Keratinocyte (primary cell): ENCODE measurements around the gene PFDN5. TPM values are rescaled to one million over a fixed set of nuclear protein-coding genes. Genes with fewer than 3 reads are reported as not detected.

Source experiments
- DNase-seq: peaks from one replicate; pipeline ENCODE4 v3.0.0-alpha.2; 2011; ENCODE audit warnings: low read depth, missing footprints, low spot score
- FAIRE-seq: peaks from 2 replicates; lab custom pipeline; 2011; peaks lifted over from hg19 to GRCh38; lab: Jason Lieb, UNC
- H2AFZ ChIP-seq: 2 replicates; pipeline ENCODE4 v1.6.0; 2012; ENCODE audit warnings: low read length, control low read depth, inconsistent platforms; ENCODE audit not compliant: control insufficient read depth
- H3K27ac ChIP-seq: 2 replicates; pipeline ENCODE4 v1.5.1; 2011; ENCODE audit warnings: low read length; ENCODE audit not compliant: control insufficient read depth, insufficient read depth
- H3K27me3 ChIP-seq: 3 replicates; pipeline ENCODE4 v1.6.0; 2011; ENCODE audit warnings: low read length; ENCODE audit not compliant: control insufficient read depth, insufficient read depth; ENCODE audit errors: extremely low read depth
- H3K36me3 ChIP-seq, 2 experiments: 2 replicates in 1 of 2; 3 replicates in 1 of 2; pipeline ENCODE4 v1.5.1; 2011; ENCODE audit warnings: low read length in 2 of 2, mild to moderate bottlenecking in 1 of 2; ENCODE audit not compliant: control insufficient read depth in 2 of 2, insufficient read depth in 2 of 2; ENCODE audit errors: extremely low read depth in 1 of 2
- H3K4me1 ChIP-seq: 3 replicates; pipeline ENCODE4 v1.5.1; 2011; ENCODE audit warnings: low read length; ENCODE audit not compliant: control insufficient read depth, insufficient read depth; ENCODE audit errors: extremely low read depth
- H3K4me2 ChIP-seq: 3 replicates; pipeline ENCODE4 v1.6.0; 2011; ENCODE audit warnings: low read depth, low read length; ENCODE audit not compliant: control insufficient read depth, insufficient read depth; ENCODE audit errors: extremely low read depth
- H3K4me3 ChIP-seq, 3 experiments: fragments of 200-600 bp in 1 of 3; sonication (generic) in 1 of 3; 2 replicates in 2 of 3; 3 replicates in 1 of 3; pipeline ENCODE4 v1.5.1; 2011 to 2016; ENCODE audit warnings: low read length in 3 of 3, mild to moderate bottlenecking in 3 of 3, control low read depth in 2 of 3, inconsistent platforms in 1 of 3, low read depth in 1 of 3, mixed read lengths in 1 of 3, mixed run types in 1 of 3, moderate library complexity in 1 of 3; ENCODE audit not compliant: control insufficient read depth in 2 of 3, insufficient read depth in 2 of 3; ENCODE audit errors: extremely low read depth in 1 of 3
- H3K79me2 ChIP-seq: 2 replicates; pipeline ENCODE4 v1.6.0; 2012; ENCODE audit warnings: low read length; ENCODE audit not compliant: control insufficient read depth, insufficient read depth
- H3K9ac ChIP-seq: 3 replicates; pipeline ENCODE4 v1.6.0; 2011; ENCODE audit warnings: low read length; ENCODE audit not compliant: control insufficient read depth, insufficient read depth; ENCODE audit errors: extremely low read depth
- H3K9me1 ChIP-seq: 3 replicates; pipeline ENCODE4 v1.6.0; 2011; ENCODE audit warnings: low read length; ENCODE audit not compliant: control insufficient read depth, insufficient read depth; ENCODE audit errors: extremely low read depth
- H3K9me3 ChIP-seq: 2 replicates; pipeline ENCODE4 v1.5.1; 2012; ENCODE audit warnings: low read depth, low read length; ENCODE audit not compliant: control insufficient read depth
- H4K20me1 ChIP-seq: 3 replicates; pipeline ENCODE4 v1.6.0; 2011; ENCODE audit warnings: low read length; ENCODE audit not compliant: control insufficient read depth, insufficient read depth; ENCODE audit errors: extremely low read depth
- EZH2 ChIP-seq: IDR thresholded peaks from one replicate; pipeline ENCODE4 v1.6.1; 2012; ENCODE audit warnings: inconsistent platforms, mild to moderate bottlenecking, low read length, moderate library complexity
- dilution Hi-C: fragments of 300-500 bp; cut with MboI; formaldehyde crosslinking; loops from one replicate; pipeline ENCODE4 v1.7.0; 2020; ENCODE audit warnings: low sequenced_read_pairs; ENCODE audit not compliant: extremely low pct_ligation_motif_present
- polyA plus RNA-seq, 5 experiments: library from polyadenylated mRNA; depleted of rRNA in 3 of 5; stranded (reverse) in 3 of 5; stranded (forward) in 1 of 5; unstranded in 1 of 5; fragments of >200 nt; gene quantifications; 1 replicate in 1 of 5; 2 replicates in 3 of 5; 3 replicates in 1 of 5; pipeline versions ENCODE4 v1.2.1 to v1.2.3, GENCODE V29; 2011 to 2012; ENCODE audit warnings: missing spikeins in 2 of 5, low read depth in 1 of 5, low replicate concordance in 1 of 5
- TF ChIP-seq, protein P1 (sequence below), 3 experiments: IDR thresholded peaks in 1 of 3; conservative IDR thresholded peaks in 1 of 3; optimal IDR thresholded peaks in 1 of 3; 2 replicates in 2 of 3; 3 replicates in 1 of 3; pipeline versions ENCODE3 to v1.5.1; 2011; ENCODE audit warnings: low read length in 3 of 3, mild to moderate bottlenecking in 3 of 3, moderate library complexity in 2 of 3, control low read depth in 1 of 3, inconsistent platforms in 1 of 3; ENCODE audit not compliant: insufficient read depth in 2 of 3; ENCODE audit errors: extremely low read depth in 1 of 3

PFDN5 gene
- polyA plus RNA-seq, 1 donor (not counting 4 experiments of a cell fraction or from before 2014, with no cell fraction given), result 659 TPM

GRCh38 chr12:53277981-53278380, 17.4 kb upstream of the PFDN5 start:
- Histone ChIP-seq H3K9me3 (no peaks in the 10 kb centered on the region), H2AFZ (no peak overlapping the region), H4K20me1 (no peaks in the 10 kb centered on the region), H3K36me3 (peaks cover 0 to 33% of the 10 kb centered on the region in 2 experiments), H3K4me1 (no peaks in the 10 kb centered on the region), H3K4me2 (no peak overlapping the region), H3K9me1 (no peaks in the 10 kb centered on the region), H3K4me3 (no peak overlapping the region), H3K27me3 (no peaks in the 10 kb centered on the region), H3K9ac (no peak overlapping the region), H3K79me2 (no peaks in the 10 kb centered on the region), H3K27ac (no peak overlapping the region)
- dilution Hi-C loops, result no loop called here
- DNase-seq, result no peak
- TF ChIP-seq, protein P1, sequence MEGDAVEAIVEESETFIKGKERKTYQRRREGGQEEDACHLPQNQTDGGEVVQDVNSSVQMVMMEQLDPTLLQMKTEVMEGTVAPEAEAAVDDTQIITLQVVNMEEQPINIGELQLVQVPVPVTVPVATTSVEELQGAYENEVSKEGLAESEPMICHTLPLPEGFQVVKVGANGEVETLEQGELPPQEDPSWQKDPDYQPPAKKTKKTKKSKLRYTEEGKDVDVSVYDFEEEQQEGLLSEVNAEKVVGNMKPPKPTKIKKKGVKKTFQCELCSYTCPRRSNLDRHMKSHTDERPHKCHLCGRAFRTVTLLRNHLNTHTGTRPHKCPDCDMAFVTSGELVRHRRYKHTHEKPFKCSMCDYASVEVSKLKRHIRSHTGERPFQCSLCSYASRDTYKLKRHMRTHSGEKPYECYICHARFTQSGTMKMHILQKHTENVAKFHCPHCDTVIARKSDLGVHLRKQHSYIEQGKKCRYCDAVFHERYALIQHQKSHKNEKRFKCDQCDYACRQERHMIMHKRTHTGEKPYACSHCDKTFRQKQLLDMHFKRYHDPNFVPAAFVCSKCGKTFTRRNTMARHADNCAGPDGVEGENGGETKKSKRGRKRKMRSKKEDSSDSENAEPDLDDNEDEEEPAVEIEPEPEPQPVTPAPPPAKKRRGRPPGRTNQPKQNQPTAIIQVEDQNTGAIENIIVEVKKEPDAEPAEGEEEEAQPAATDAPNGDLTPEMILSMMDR (optimal IDR thresholded peaks at IDR 0.05 in 1 of 3, IDR thresholded peaks at IDR 0.05 in 1 of 3, conservative IDR thresholded peaks at IDR 0.05 in 1 of 3; ENCODE audit: extremely low read depth in 1 of 3, insufficient read depth in 2 of 3, low read length in 3 of 3), result no peak
- TF ChIP-seq EZH2, result no peak
- FAIRE-seq, result no peak

DNA sequence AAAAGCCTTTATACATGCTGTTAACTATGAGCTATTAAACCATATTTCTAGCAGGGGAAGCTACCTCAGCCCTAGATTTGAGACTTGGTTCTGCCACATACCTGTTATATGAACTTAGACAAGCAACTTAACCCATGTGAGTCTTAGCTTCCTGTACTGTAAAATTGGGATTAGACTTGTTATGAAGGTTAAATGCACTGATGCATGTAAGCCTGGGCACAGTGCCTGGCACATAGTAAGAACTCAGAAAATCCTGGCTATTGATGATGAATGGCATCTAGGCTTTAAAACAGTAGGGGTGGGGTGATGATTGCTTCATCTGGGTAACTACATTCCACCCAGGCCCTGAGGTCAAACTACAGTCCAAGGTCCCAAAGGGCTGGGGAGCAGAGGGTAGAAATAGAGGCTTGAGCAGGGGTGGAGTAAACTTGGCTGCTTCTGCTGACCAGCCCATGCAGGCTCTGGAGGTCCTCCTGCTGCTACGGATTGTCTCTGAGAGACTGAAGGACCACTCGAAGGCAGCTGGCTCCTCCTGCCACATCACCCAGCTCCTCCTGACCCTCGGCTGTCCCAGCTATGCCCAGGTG, 16.0 kb upstream of the PFDN5 start:
- H3K9me1 ChIP-seq, result no peaks in the 10 kb centered on the region
- no peak for DNase-seq
- no peaks in the 10 kb centered on the region for H3K4me1 ChIP-seq
- no peak overlapping the region for H3K4me3 ChIP-seq
- H2AFZ ChIP-seq, result no peak overlapping the region
- no peaks in the 10 kb centered on the region for H3K9me3 ChIP-seq
- H3K36me3 ChIP-seq, result peaks cover 0 to 44% of the 10 kb centered on the region in 2 experiments
- no peak overlapping the region for H3K4me2 ChIP-seq
- no peak overlapping the region for H3K9ac ChIP-seq
- no peaks in the 10 kb centered on the region for H4K20me1 ChIP-seq
- no peak overlapping the region for H3K27ac ChIP-seq
- no peak for FAIRE-seq
- TF ChIP-seq, protein P1 (optimal IDR thresholded peaks at IDR 0.05 in 1 of 3, IDR thresholded peaks at IDR 0.05 in 1 of 3, conservative IDR thresholded peaks at IDR 0.05 in 1 of 3; ENCODE audit: extremely low read depth in 1 of 3, insufficient read depth in 2 of 3, low read length in 3 of 3), result no peak
- no peak for TF ChIP-seq EZH2
- no peaks in the 10 kb centered on the region for H3K27me3 ChIP-seq
- H3K79me2 ChIP-seq, result no peaks in the 10 kb centered on the region
- dilution Hi-C loops, result no loop called here
